Hematopoietic multipotent progenitor cell (in vitro differentiated cells): ENCODE measurements around the gene SLC9A8. TPM values are rescaled to one million over a fixed set of nuclear protein-coding genes. Genes with fewer than 3 reads are reported as not detected.
"Not testable (repeated sequence)": the region's sequence is repeated elsewhere in the genome, so short reads cannot be mapped to it uniquely, and the experiment has no call there.

Experiments
- DNase-seq, 3 donors: peaks; one replicate each; pipeline ENCODE4 v3.0.0-alpha.2; 2011 to 2015; ENCODE audit warnings: low read depth in 2 of 3, low spot score in 2 of 3
- total RNA-seq: library from RNA; depleted of rRNA; stranded (reverse); fragments of >200 nt; gene quantifications from one replicate; pipeline ENCODE4 v1.2.3, GENCODE V29; 2012

SLC9A8 gene
- 21.8 TPM for total RNA-seq

GRCh38 chr20:49812507-49813304 lies at the start of gene SLC9A8:
Gene SLC9A8, plus strand, starts transcription at chr20:49812828. Its CDS starts 95 bp downstream, at chr20:49812923.
- peak; percentile 74 to 90 (median 88) for DNase-seq

- DNase-seq: no peak
These were observed 49.5 kb upstream of the SLC9A8 start for GRCh38 chr20:49762940-49763766.

- DNase-seq: no peak
These were observed 47.3 kb upstream of the SLC9A8 start for GRCh38 chr20:49765413-49765736.

- DNase-seq: no peak
These were observed 46.6 kb upstream of the SLC9A8 start for GRCh38 chr20:49765846-49766541.

- no peak for DNase-seq
These were observed 45.6 kb upstream of the SLC9A8 start for GRCh38 chr20:49766979-49767521.

- peak in 1 of 3 donors; percentile 51 for DNase-seq
These were observed 44.2 kb upstream of the SLC9A8 start for GRCh38 chr20:49768204-49769047.

GRCh38 chr20:49769048-49769581 lies 43.5 kb upstream of the SLC9A8 start:
- DNase-seq: no peak

- DNase-seq: no peak
These were observed 42.0 kb upstream of the SLC9A8 start for GRCh38 chr20:49770634-49771033.

- DNase-seq: not testable (repeated sequence)
These were observed 38.4 kb upstream of the SLC9A8 start for GRCh38 chr20:49774213-49774612.

- DNase-seq: no peak
These were observed 37.4 kb upstream of the SLC9A8 start for GRCh38 chr20:49775229-49775693.

GRCh38 chr20:49779972-49780371 lies 32.7 kb upstream of the SLC9A8 start:
- DNase-seq: no peak

- no peak for DNase-seq
These were observed 31.0 kb upstream of the SLC9A8 start for GRCh38 chr20:49781676-49782075.

GRCh38 chr20:49782439-49782838 lies 30.2 kb upstream of the SLC9A8 start:
- DNase-seq: not testable (repeated sequence)

- not testable (repeated sequence) for DNase-seq
These were observed 29.3 kb upstream of the SLC9A8 start for GRCh38 chr20:49783021-49783995.

- DNase-seq: no peak
These were observed 28.3 kb upstream of the SLC9A8 start for GRCh38 chr20:49784291-49784690.

GRCh38 chr20:49785149-49785851 lies 27.3 kb upstream of the SLC9A8 start:
- DNase-seq: no peak

GRCh38 chr20:49785852-49786175 lies 26.8 kb upstream of the SLC9A8 start:
- DNase-seq: peak in 1 of 3 donors; percentile 19

GRCh38 chr20:49786196-49786595 lies 26.4 kb upstream of the SLC9A8 start:
- no peak for DNase-seq
